Uterus (tissue), 2 donors: Measurements from ENCODE around the gene MICAL2.

Experiments used
- CTCF ChIP-seq, 4 experiments: fragments of 200-600 bp in 2 of 4; fragments of 450-650 bp in 2 of 4; sonication (generic) in 2 of 4; IDR thresholded peaks; one replicate each; pipeline ENCODE4 v1.5.1; 2016 to 2019; ENCODE audit warnings: antibody characterized with exemption in 4 of 4, mild to moderate bottlenecking in 2 of 4, moderate library complexity in 1 of 4
- POLR2A ChIP-seq, 2 donors: fragments of 450-650 bp; IDR thresholded peaks; one replicate each; pipeline ENCODE4 v1.6.1; 2016; ENCODE audit warnings: antibody characterized with exemption in 2 of 2, mild to moderate bottlenecking in 1 of 2, moderate library complexity in 1 of 2

- no peak for TF ChIP-seq CTCF (IDR thresholded peaks at IDR 0.05)
- TF ChIP-seq POLR2A (IDR thresholded peaks at IDR 0.05): no peak
These were observed 35.7 kb upstream of the MICAL2 start for GRCh38 chr11:12074529-12075195.
